PC-3 (cell line): Measurements from ENCODE around the gene SYCP2L.

ENCODE experiments used
- EZH2 ChIP-seq: fragments of 300-600 bp; sonication (generic); IDR thresholded peaks from one replicate; pipeline ENCODE4 v1.6.1; 2017; ENCODE audit warnings: antibody characterized with exemption, mild to moderate bottlenecking, low read length; ENCODE audit not compliant: unreplicated experiment
- TF ChIP-seq, protein P1 (sequence below): fragments of 300-600 bp; sonication (generic); conservative IDR thresholded peaks from 2 replicates; pipeline ENCODE4 v1.5.1; 2017; ENCODE audit warnings: antibody characterized with exemption, low read depth, mild to moderate bottlenecking, low read length

DNA sequence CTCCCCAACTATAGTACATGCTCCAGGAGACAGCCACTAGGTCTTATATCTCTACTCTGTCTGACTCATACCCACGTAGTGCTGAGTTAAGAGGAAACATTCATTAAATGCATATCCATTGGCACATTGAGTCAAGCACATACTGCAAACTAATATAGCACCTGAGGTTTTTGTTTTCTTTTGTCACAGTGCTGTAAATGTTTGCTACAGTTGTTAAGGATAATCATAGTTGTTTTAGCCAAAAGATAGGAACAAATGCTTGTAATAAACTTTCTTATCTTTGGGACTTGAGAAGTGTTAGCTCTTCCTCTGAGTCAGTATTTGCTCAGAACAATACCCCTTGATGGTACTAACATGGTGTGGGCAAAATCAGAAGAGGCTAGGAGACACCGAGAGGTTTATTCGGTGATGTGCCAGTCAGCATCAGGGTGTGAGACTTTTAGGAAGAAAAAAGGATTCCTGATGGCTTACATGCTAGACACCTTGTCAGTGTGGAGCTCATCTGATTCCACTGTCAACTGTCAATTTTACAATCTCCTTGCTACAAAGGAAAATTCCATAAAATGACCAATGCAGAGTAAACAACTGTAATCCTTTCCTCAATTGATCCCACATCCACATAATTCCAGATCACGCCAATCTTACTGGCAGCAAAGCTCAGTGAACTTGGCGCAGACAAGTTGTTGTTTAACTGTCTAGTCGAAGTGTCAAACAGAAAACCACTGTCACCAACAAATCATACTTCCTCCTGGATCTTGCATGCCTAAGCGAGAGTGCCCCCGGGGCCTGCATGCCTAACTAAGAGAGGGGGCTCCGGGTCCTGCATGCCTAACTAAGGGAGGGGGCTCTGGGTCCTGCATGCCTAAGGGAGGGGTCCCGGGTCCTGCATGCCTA, 121.1 kb downstream of the SYCP2L start:
- TF ChIP-seq EZH2, result no peak
- TF ChIP-seq, protein P1, sequence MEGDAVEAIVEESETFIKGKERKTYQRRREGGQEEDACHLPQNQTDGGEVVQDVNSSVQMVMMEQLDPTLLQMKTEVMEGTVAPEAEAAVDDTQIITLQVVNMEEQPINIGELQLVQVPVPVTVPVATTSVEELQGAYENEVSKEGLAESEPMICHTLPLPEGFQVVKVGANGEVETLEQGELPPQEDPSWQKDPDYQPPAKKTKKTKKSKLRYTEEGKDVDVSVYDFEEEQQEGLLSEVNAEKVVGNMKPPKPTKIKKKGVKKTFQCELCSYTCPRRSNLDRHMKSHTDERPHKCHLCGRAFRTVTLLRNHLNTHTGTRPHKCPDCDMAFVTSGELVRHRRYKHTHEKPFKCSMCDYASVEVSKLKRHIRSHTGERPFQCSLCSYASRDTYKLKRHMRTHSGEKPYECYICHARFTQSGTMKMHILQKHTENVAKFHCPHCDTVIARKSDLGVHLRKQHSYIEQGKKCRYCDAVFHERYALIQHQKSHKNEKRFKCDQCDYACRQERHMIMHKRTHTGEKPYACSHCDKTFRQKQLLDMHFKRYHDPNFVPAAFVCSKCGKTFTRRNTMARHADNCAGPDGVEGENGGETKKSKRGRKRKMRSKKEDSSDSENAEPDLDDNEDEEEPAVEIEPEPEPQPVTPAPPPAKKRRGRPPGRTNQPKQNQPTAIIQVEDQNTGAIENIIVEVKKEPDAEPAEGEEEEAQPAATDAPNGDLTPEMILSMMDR, result no peak
